Mesothelial cell of epicardium (in vitro differentiated cells): ENCODE measurements around the gene PSD4. TPM values are rescaled to one million over a fixed set of nuclear protein-coding genes. Genes with fewer than 3 reads are reported as not detected.

Experiments used
- DNase-seq, 2 experiments: peaks; one replicate each; pipeline ENCODE4 v3.0.0; 2021; ENCODE audit warnings: low spot score in 2 of 2; ENCODE audit not compliant: unreplicated experiment in 2 of 2
- H3K27ac Mint-ChIP-seq: 2 replicates; pipeline ENCODE4 v1.8.0; 2021; ENCODE audit warnings: mixed read lengths
- H3K27me3 Mint-ChIP-seq: 2 replicates; pipeline ENCODE4 v1.8.0; 2021; ENCODE audit warnings: low read depth, mixed read lengths
- H3K36me3 Mint-ChIP-seq: 2 replicates; pipeline ENCODE4 v1.8.0; 2021; ENCODE audit warnings: mixed read lengths
- H3K4me1 Mint-ChIP-seq: 2 replicates; pipeline ENCODE4 v1.8.0; 2021; ENCODE audit warnings: mixed read lengths
- H3K4me3 Mint-ChIP-seq: 2 replicates; pipeline ENCODE4 v1.8.0; 2021; ENCODE audit warnings: mild to moderate bottlenecking, moderate library complexity, mixed read lengths
- H3K9me3 Mint-ChIP-seq: 2 replicates; pipeline ENCODE4 v1.8.0; 2021; ENCODE audit warnings: mixed read lengths
- CTCF ChIP-seq: fragments of 200-600 bp; sonication (generic); IDR thresholded peaks from one replicate; pipeline ENCODE4 v1.5.0; 2021; ENCODE audit warnings: antibody characterized with exemption; ENCODE audit not compliant: unreplicated experiment
- total RNA-seq: library from RNA; stranded (reverse); gene quantifications from 3 replicates; pipeline ENCODE4 v1.2.1, GENCODE V29; 2021

The PSD4 gene
- total RNA-seq, 1 donor from 2014 or later: 20.1 TPM

DNA sequence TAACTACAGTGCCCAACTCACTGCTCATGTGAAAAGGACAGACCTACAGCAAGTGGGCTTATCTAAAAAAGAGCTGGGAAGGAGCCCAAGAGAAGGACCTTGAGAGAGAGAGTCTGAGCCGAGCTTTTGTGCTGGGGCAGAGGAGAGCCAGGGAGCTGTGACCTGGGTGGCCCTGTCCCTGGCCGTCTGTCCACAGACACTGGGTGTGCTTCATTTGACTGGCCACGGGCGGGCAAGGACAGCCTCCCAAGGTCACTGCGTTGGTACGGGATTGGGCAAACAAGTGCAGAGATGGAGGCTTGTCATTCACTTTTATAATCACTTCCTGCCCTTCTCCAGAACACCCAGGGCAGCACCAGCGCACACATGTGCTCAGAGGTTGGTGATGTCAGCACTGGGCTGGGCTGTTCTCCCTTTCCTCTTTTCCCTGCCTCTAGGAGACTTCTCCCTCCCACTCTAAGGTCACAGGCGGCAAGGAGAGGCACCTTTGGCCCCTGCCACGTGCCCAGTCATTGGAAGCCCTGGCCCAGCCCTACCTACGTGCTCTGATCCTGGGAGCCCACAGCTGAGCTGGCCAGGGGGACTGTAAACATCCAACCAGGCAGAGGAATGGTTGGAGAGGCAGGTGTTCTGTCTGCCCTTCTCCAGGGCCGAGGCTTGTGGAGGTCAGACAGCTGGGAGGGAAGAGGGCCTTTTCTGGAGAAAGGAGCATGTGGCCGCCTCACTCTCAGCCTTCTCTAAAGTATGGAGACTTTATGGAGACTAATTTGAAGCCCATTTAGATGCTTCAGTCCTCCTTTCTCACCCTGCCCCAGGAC, 6.4 kb upstream of the PSD4 start:
- Mint-ChIP-seq H3K4me1 (peaks cover 8% of the 10 kb centered on the region), H3K27ac (no peak overlapping the region)

DNA sequence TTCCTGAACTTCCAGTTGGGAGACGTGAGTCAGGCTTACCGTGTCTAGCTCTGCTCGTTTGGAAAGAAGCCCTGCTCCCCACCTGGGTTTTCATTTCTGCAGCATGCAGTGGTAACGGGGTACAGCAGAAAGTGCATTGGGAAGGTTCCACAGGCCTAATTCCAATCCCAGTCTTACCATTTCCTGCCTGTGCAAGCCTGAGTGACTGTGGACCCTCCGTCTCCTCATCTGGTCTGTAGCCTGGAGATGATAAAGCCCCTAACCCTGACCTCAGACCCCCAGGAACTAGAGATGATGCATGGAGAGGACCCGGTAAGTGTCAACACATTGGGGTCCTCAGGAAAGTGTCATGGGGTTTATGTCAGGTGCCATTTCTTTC, 5.8 kb upstream of the PSD4 start:
- H3K9me3 Mint-ChIP-seq: peaks cover 4% of the 10 kb centered on the region
- no peak for DNase-seq
- TF ChIP-seq CTCF: no peak
- no peak overlapping the region for H3K4me3 Mint-ChIP-seq
- H3K4me1 Mint-ChIP-seq: peaks cover 8% of the 10 kb centered on the region
- no peaks in the 10 kb centered on the region for H3K27me3 Mint-ChIP-seq
- no peak overlapping the region for H3K27ac Mint-ChIP-seq
- no peaks in the 10 kb centered on the region for H3K36me3 Mint-ChIP-seq

More for the DNA sequence above, 6.4 kb upstream of the PSD4 start:
- H3K9me3 Mint-ChIP-seq: peaks cover 4% of the 10 kb centered on the region
- H3K27me3 Mint-ChIP-seq: no peaks in the 10 kb centered on the region
- no peaks in the 10 kb centered on the region for H3K36me3 Mint-ChIP-seq
- H3K4me3 Mint-ChIP-seq: no peak overlapping the region
- DNase-seq: no peak
- TF ChIP-seq CTCF: no peak

GRCh38 chr2:113169002-113169530, 4.7 kb upstream of the PSD4 start:
- Mint-ChIP-seq H3K27me3 (no peaks in the 10 kb centered on the region), H3K9me3 (peaks cover 4% of the 10 kb centered on the region), H3K4me1 (peaks cover 8% of the 10 kb centered on the region), H3K36me3 (no peaks in the 10 kb centered on the region), H3K4me3 (no peak overlapping the region), H3K27ac (no peak overlapping the region)
- no peak for TF ChIP-seq CTCF
- no peak for DNase-seq

- H3K4me3 Mint-ChIP-seq: no peak overlapping the region
- peaks cover 3% of the 10 kb centered on the region for H3K4me1 Mint-ChIP-seq
- H3K27ac Mint-ChIP-seq: no peak overlapping the region
- H3K9me3 Mint-ChIP-seq: peaks cover 4% of the 10 kb centered on the region
- no peak for DNase-seq
- no peaks in the 10 kb centered on the region for H3K36me3 Mint-ChIP-seq
- TF ChIP-seq CTCF: no peak
- no peaks in the 10 kb centered on the region for H3K27me3 Mint-ChIP-seq
Measured at GRCh38 chr2:113169586-113169985, 4.2 kb upstream of the PSD4 start.

DNA sequence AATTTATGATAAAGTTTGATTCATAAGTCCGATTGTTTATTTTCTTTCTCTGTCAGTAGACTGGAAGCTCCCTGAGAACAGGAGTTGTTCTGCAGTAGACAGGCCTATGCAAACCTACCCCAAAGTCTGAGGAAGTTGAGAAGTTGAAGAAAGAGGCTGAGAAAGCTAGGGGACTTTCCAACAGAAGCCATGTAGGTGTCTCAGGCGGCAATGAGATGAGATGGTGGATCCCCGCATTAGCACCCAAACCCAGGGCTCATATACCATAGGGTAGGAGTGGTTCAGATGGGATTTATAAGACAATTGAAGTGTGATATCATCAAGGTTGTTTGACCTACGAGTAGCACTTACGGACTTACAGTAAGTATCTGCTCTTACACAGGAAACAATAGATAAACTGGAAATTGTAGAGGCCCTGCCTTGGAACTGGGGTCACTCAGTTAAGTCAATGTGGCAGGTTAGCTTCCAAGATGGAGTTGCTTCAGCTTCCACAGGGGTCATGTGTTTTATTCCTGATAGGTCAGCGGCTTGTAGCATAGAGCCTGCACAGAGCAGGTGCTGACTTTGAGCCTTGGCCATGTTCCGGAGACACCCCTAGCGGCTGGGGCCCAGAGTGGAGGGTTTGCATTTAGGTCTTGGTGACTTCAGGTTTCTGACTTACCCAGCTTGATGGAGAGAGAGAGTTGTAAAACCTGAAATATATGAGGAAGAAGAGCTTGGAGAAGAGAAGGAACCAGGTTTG, 2.3 kb upstream of the PSD4 start:
- DNase-seq: no peak
- no peaks in the 10 kb centered on the region for H3K27me3 Mint-ChIP-seq
- H3K9me3 Mint-ChIP-seq: peaks cover 4% of the 10 kb centered on the region
- H3K4me1 Mint-ChIP-seq: peaks cover 3% of the 10 kb centered on the region
- H3K27ac Mint-ChIP-seq: no peak overlapping the region
- TF ChIP-seq CTCF: no peak
- no peaks in the 10 kb centered on the region for H3K36me3 Mint-ChIP-seq
- no peak overlapping the region for H3K4me3 Mint-ChIP-seq
